ENCODE data around the gene MEI4.

Gene MEI4

DNA sequence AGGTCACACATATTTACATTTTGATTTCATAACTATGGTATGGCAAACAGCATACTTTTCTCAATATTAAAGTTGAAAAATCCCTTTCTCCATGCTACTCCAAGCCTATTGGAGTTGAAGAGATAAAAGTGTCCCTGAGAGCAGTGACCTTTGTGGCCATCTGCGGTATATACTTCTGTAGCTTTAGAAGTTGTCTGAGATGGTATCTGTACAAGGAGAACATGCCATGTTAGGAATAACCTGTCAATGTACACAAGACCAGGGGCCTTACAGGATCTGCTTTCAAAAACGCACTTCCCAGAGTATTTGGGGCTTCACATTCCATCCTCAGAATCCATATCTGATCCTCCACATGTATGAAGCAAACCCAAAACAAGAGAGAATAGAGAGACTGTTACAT is 226.7 kb downstream of the MEI4 start:
- H3K27ac ChIP-seq (replicated peaks): no peak overlapping the region
- TF ChIP-seq, protein P1, sequence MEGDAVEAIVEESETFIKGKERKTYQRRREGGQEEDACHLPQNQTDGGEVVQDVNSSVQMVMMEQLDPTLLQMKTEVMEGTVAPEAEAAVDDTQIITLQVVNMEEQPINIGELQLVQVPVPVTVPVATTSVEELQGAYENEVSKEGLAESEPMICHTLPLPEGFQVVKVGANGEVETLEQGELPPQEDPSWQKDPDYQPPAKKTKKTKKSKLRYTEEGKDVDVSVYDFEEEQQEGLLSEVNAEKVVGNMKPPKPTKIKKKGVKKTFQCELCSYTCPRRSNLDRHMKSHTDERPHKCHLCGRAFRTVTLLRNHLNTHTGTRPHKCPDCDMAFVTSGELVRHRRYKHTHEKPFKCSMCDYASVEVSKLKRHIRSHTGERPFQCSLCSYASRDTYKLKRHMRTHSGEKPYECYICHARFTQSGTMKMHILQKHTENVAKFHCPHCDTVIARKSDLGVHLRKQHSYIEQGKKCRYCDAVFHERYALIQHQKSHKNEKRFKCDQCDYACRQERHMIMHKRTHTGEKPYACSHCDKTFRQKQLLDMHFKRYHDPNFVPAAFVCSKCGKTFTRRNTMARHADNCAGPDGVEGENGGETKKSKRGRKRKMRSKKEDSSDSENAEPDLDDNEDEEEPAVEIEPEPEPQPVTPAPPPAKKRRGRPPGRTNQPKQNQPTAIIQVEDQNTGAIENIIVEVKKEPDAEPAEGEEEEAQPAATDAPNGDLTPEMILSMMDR (IDR thresholded peaks at IDR 0.05; ENCODE audit: insufficient read depth, low read length): no peak
- TF ChIP-seq GABPA (IDR thresholded peaks at IDR 0.05; ENCODE audit: low read depth): no peak
- TF ChIP-seq POLR2AphosphoS5 (IDR thresholded peaks at IDR 0.05; ENCODE audit: low read depth): no peak
- no peak for TF ChIP-seq SPI1 (IDR thresholded peaks at IDR 0.05; ENCODE audit: borderline replicate concordance, low read depth)
- TF ChIP-seq, protein P2, sequence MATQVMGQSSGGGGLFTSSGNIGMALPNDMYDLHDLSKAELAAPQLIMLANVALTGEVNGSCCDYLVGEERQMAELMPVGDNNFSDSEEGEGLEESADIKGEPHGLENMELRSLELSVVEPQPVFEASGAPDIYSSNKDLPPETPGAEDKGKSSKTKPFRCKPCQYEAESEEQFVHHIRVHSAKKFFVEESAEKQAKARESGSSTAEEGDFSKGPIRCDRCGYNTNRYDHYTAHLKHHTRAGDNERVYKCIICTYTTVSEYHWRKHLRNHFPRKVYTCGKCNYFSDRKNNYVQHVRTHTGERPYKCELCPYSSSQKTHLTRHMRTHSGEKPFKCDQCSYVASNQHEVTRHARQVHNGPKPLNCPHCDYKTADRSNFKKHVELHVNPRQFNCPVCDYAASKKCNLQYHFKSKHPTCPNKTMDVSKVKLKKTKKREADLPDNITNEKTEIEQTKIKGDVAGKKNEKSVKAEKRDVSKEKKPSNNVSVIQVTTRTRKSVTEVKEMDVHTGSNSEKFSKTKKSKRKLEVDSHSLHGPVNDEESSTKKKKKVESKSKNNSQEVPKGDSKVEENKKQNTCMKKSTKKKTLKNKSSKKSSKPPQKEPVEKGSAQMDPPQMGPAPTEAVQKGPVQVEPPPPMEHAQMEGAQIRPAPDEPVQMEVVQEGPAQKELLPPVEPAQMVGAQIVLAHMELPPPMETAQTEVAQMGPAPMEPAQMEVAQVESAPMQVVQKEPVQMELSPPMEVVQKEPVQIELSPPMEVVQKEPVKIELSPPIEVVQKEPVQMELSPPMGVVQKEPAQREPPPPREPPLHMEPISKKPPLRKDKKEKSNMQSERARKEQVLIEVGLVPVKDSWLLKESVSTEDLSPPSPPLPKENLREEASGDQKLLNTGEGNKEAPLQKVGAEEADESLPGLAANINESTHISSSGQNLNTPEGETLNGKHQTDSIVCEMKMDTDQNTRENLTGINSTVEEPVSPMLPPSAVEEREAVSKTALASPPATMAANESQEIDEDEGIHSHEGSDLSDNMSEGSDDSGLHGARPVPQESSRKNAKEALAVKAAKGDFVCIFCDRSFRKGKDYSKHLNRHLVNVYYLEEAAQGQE (IDR thresholded peaks at IDR 0.05; ENCODE audit: insufficient replicate concordance, low read depth): no peak
- no peak for DNase-seq (ENCODE audit: low read depth in 1 of 2, low spot score in 1 of 2)
- no peak overlapping the region for H3K4me3 ChIP-seq (replicated peaks; ENCODE audit: insufficient read depth, low read length)
- no peaks in the 10 kb centered on the region for H3K27me3 ChIP-seq (ENCODE audit: insufficient read depth, poor library complexity, severe bottlenecking)

DNA sequence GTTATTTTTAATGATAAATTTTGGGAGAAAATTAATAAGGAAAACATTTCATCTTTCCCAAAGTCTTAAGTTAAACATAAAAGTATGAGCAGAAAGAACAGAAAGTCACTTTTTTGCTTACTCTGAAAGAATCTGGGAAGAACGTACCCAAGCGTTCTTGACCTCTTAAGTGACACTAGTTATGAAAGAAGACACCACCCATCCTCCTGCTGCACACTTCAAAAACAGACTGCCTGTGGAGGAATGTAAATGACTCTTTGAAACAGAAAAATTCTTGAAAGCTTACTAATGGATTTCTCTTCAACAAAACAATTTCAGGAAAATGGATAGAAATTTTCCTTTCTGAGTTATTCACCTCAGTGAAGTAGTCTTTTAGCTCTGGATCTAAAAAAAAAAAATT is 227.7 kb downstream of the MEI4 start:
- H3K27ac ChIP-seq (replicated peaks): no peak overlapping the region
- TF ChIP-seq GABPA (IDR thresholded peaks at IDR 0.05; ENCODE audit: low read depth): no peak
- no peak for DNase-seq (ENCODE audit: low read depth in 1 of 2, low spot score in 1 of 2)

DNA sequence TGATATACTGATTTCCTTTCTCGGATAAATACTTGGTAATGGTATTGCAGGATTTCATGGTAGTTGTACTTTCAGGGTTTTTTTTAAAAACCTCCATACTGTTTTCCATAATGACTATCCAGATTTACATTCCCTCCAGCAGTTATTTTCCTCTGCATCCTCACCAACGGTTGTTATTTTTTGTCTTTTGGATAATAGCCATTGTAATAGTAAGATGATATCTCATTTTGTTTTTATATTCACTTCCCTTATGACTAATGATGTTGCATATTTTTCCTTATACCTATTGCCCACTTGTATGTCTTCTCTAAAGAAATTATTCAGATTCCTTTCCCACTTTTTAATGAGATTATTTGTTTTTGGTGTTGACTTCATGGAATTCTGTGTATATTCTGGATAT is 231.0 kb downstream of the MEI4 start:
- Histone ChIP-seq H3K27me3 (ENCODE audit: insufficient read depth, poor library complexity, severe bottlenecking) (no peaks in the 10 kb centered on the region), H3K4me3 (replicated peaks; ENCODE audit: insufficient read depth, low read length) (no peak overlapping the region), H3K27ac (replicated peaks) (no peak overlapping the region)
- no peak for DNase-seq (ENCODE audit: low read depth in 1 of 2, low spot score in 1 of 2)
- TF ChIP-seq, protein P2 (IDR thresholded peaks at IDR 0.05; ENCODE audit: insufficient replicate concordance, low read depth): no peak
- TF ChIP-seq GABPA (IDR thresholded peaks at IDR 0.05; ENCODE audit: low read depth) (no peak), SPI1 (IDR thresholded peaks at IDR 0.05; ENCODE audit: borderline replicate concordance, low read depth) (no peak), POLR2AphosphoS5 (IDR thresholded peaks at IDR 0.05; ENCODE audit: low read depth) (no peak)
- TF ChIP-seq, protein P1 (IDR thresholded peaks at IDR 0.05; ENCODE audit: insufficient read depth, low read length): no peak

More for the DNA sequence above, 227.7 kb downstream of the MEI4 start:
- H3K4me3 ChIP-seq (replicated peaks; ENCODE audit: insufficient read depth, low read length): no peak overlapping the region
- no peaks in the 10 kb centered on the region for H3K27me3 ChIP-seq (ENCODE audit: insufficient read depth, poor library complexity, severe bottlenecking)

DNA sequence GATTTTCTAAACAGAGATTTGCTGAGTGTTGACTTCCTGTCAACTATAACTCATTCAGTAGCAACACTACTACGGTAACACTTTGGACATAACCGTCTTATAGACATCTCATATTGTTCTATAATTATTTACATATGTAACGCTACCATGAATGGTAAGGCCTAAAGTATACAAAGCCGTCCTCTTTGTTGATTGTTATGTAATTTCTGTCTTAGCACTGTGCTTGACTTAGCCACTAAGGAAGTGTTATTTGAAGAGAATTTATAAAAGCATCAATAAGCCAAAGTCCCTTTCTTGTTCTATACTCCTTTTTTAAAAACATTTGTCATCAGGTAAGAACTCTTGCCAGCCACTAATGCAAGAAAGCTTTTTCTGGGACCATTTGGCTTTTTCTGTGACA is 240.6 kb downstream of the MEI4 start:
- no peak for DNase-seq (ENCODE audit: low read depth in 1 of 2, low spot score in 1 of 2)
- no peak overlapping the region for H3K27ac ChIP-seq (replicated peaks)
- TF ChIP-seq SPI1 (IDR thresholded peaks at IDR 0.05; ENCODE audit: borderline replicate concordance, low read depth) (no peak), POLR2AphosphoS5 (IDR thresholded peaks at IDR 0.05; ENCODE audit: low read depth) (no peak), GABPA (IDR thresholded peaks at IDR 0.05; ENCODE audit: low read depth) (no peak)
- TF ChIP-seq, protein P1 (IDR thresholded peaks at IDR 0.05; ENCODE audit: insufficient read depth, low read length): no peak
- TF ChIP-seq, protein P2 (IDR thresholded peaks at IDR 0.05; ENCODE audit: insufficient replicate concordance, low read depth): no peak
- H3K27me3 ChIP-seq (ENCODE audit: insufficient read depth, poor library complexity, severe bottlenecking): no peaks in the 10 kb centered on the region
- H3K4me3 ChIP-seq (replicated peaks; ENCODE audit: insufficient read depth, low read length): no peak overlapping the region
